CD14-positive monocyte (primary cell): ENCODE data around the gene SLC28A1. TPM values are rescaled to one million over a fixed set of nuclear protein-coding genes. Genes with fewer than 3 reads are reported as not detected.
A peak's percentile ranks its signal among the peaks of the same experiment; 100 is the strongest.
"Not testable (repeated sequence)": the region's sequence is repeated elsewhere in the genome, so short reads cannot be mapped to it uniquely, and the experiment has no call there.

Experiments used
- DNase-seq, 3 donors: peaks; one replicate each; pipeline ENCODE4 v3.0.0-alpha.2; 2011 to 2022
- H2AFZ ChIP-seq: 2 replicates; pipeline ENCODE4 v1.6.0; 2012; ENCODE audit warnings: mild to moderate bottlenecking, low read depth, low read length, inconsistent platforms; ENCODE audit not compliant: insufficient read depth, poor library complexity, severe bottlenecking
- H3K27ac ChIP-seq, 2 donors: 1 replicate in 1 of 2; 2 replicates in 1 of 2; pipeline ENCODE4 v1.5.1; 2012 to 2013; ENCODE audit warnings: low read length in 2 of 2, control low read depth in 1 of 2, inconsistent platforms in 1 of 2, low read depth in 1 of 2, mild to moderate bottlenecking in 1 of 2
- H3K27me3 ChIP-seq, 2 donors: one replicate each; pipeline versions ENCODE4 v1.6.0 to v1.6.1; 2011 to 2013; ENCODE audit warnings: low read length in 2 of 2; ENCODE audit not compliant: control insufficient read depth in 2 of 2, insufficient read depth in 2 of 2
- H3K36me3 ChIP-seq, 2 donors: replicated peaks in 1 of 2; 1 replicate in 1 of 2; 2 replicates in 1 of 2; pipeline versions ENCODE4 v1.5.1 to v1.6.1; 2012 to 2013; ENCODE audit warnings: low read length in 2 of 2, control low read depth in 1 of 2, inconsistent platforms in 1 of 2, mild to moderate bottlenecking in 1 of 2; ENCODE audit not compliant: insufficient read depth in 2 of 2, control insufficient read depth in 1 of 2
- H3K4me1 ChIP-seq, 2 donors: 1 replicate in 1 of 2; 2 replicates in 1 of 2; pipeline versions ENCODE4 v1.5.1 to v1.6.1; 2012 to 2013; ENCODE audit warnings: low read length in 2 of 2, control low read depth in 1 of 2, inconsistent platforms in 1 of 2, mild to moderate bottlenecking in 1 of 2, moderate library complexity in 1 of 2; ENCODE audit not compliant: insufficient read depth in 2 of 2, control insufficient read depth in 1 of 2
- H3K4me2 ChIP-seq: replicated peaks from 2 replicates; pipeline ENCODE3; 2012; ENCODE audit warnings: low read length, moderate library complexity, mild to moderate bottlenecking; ENCODE audit not compliant: poor library complexity, severe bottlenecking; ENCODE audit errors: extremely low read depth
- H3K4me3 ChIP-seq, 3 experiments: fragments of 200-600 bp in 1 of 3; sonication (generic) in 1 of 3; replicated peaks in 1 of 3; 1 replicate in 2 of 3; 2 replicates in 1 of 3; pipeline ENCODE4 v1.5.1; 2011 to 2013; ENCODE audit warnings: low read length in 3 of 3, mild to moderate bottlenecking in 3 of 3, control low read depth in 2 of 3, low read depth in 2 of 3, inconsistent platforms in 1 of 3, moderate library complexity in 1 of 3
- H3K79me2 ChIP-seq: 2 replicates; pipeline ENCODE4 v1.6.0; 2012; ENCODE audit warnings: mild to moderate bottlenecking, control low read depth, inconsistent platforms, low read length, moderate library complexity; ENCODE audit not compliant: insufficient read depth
- H3K9ac ChIP-seq: 2 replicates; pipeline ENCODE4 v1.6.0; 2017; ENCODE audit warnings: low read length, mild to moderate bottlenecking; ENCODE audit not compliant: insufficient read depth, poor library complexity, severe bottlenecking
- H3K9me3 ChIP-seq, 2 donors: replicated peaks in 1 of 2; 1 replicate in 1 of 2; 2 replicates in 1 of 2; pipeline versions ENCODE4 v1.5.1 to v1.6.1; 2012 to 2013; ENCODE audit warnings: low read length in 2 of 2, control low read depth in 1 of 2; ENCODE audit not compliant: control insufficient read depth in 1 of 2, insufficient read depth in 1 of 2
- H4K20me1 ChIP-seq: 2 replicates; pipeline ENCODE4 v1.6.0; 2012; ENCODE audit warnings: mild to moderate bottlenecking, low read length, control low read depth, moderate library complexity; ENCODE audit not compliant: insufficient read depth
- H3K27ac Mint-ChIP-seq, 7 donors: one replicate each; pipeline ENCODE4 v1.8.0; 2020; ENCODE audit warnings: mild to moderate bottlenecking in 7 of 7, mixed read lengths in 7 of 7, moderate library complexity in 6 of 7, inconsistent platforms in 2 of 7
- H3K27me3 Mint-ChIP-seq, 3 donors: one replicate each; pipeline ENCODE4 v1.8.0; 2021 to 2022; ENCODE audit warnings: low read depth in 3 of 3, mild to moderate bottlenecking in 3 of 3, mixed read lengths in 3 of 3, moderate library complexity in 3 of 3, inconsistent platforms in 1 of 3
- H3K36me3 Mint-ChIP-seq, 2 donors: one replicate each; pipeline ENCODE4 v1.8.0; 2020; ENCODE audit warnings: mixed read lengths in 2 of 2, inconsistent platforms in 1 of 2, mild to moderate bottlenecking in 1 of 2
- H3K4me1 Mint-ChIP-seq: one replicate; pipeline ENCODE4 v1.8.0; 2020; ENCODE audit warnings: mild to moderate bottlenecking, mixed read lengths
- H3K4me3 Mint-ChIP-seq, 2 donors: one replicate each; pipeline ENCODE4 v1.8.0; 2020; ENCODE audit warnings: mild to moderate bottlenecking in 2 of 2, mixed read lengths in 2 of 2, moderate library complexity in 1 of 2
- H3K9me3 Mint-ChIP-seq, 7 donors: one replicate each; pipeline ENCODE4 v1.8.0; 2020 to 2022; ENCODE audit warnings: mixed read lengths in 7 of 7, mild to moderate bottlenecking in 6 of 7, moderate library complexity in 6 of 7, inconsistent platforms in 2 of 7
- WGBS: methylation state at CpG from one replicate; pipeline ENCODE4 v1.1.5; 2013; ENCODE audit warnings: missing lambda C conversion rate; ENCODE audit not compliant: insufficient coverage; 5-methylcytosine and 5-hydroxymethylcytosine counted together
- intact Hi-C, 2 donors: fragments of 100-400 bp; cut with micrococcal nuclease; formaldehyde crosslinking; loops; one replicate each; pipeline versions ENCODE4 v1.15.0 to v1.15.1; 2023
- polyA plus RNA-seq, 3 donors: library from polyadenylated mRNA; depleted of rRNA in 1 of 3; unstranded in 2 of 3; stranded (reverse) in 1 of 3; fragments of 300-500 nt in 2 of 3; fragments of >200 nt in 1 of 3; fragmentation: Illumina TruSeq in 2 of 3; gene quantifications; 1 replicate in 2 of 3; 2 replicates in 1 of 3; pipeline ENCODE4 v1.2.3, GENCODE V29; 2012 to 2021
- TF ChIP-seq, protein P1 (sequence below): fragments of 200-600 bp; IDR thresholded peaks from one replicate; pipeline ENCODE4 v1.8.0; 2022; ENCODE audit warnings: antibody characterized with exemption, mild to moderate bottlenecking

Gene SLC28A1
- polyA plus RNA-seq, 3 donors = not detected

DNA sequence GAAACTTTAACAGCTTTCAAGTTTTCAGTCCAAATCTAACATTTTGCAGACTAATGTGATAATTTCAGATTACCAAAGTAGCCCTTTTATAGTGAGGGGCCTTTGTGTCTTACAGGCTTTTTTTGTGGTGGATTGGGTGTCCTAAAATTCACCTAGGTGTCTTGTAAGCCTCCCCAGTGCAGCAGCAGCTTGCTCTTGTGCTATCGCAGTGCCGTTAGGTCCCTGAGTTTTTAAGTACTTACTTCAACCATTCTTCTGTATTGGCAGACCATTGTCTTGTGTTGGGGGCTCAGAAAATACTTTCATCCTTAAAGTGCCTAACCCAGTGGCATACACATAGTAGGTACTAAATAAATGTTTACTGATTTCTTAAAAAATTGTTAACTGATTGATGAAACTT, 99.2 kb downstream of the SLC28A1 start:
- Histone ChIP-seq H2AFZ (no peak overlapping the region), H3K79me2 (peaks cover 57% of the 10 kb centered on the region), H3K36me3 (no peaks in the 10 kb centered on the region), H3K4me2 (peak overlapping the region; percentile 85), H3K9ac (no peak overlapping the region), H3K27me3 (peaks cover 0 to 9% of the 10 kb centered on the region in 2 donors), H3K9me3 (no peaks in the 10 kb centered on the region), H3K27ac (no peak overlapping the region), H3K4me3 (peak overlapping the region in 1 of 3 experiments; percentile 97), H3K4me1 (peaks cover 22 to 36% of the 10 kb centered on the region in 2 donors), H4K20me1 (peaks cover 59% of the 10 kb centered on the region)
- Mint-ChIP-seq H3K4me1 (peaks cover 52% of the 10 kb centered on the region), H3K36me3 (peaks cover 0 to 5% of the 10 kb centered on the region in 2 donors), H3K27ac (peak overlapping the region in 1 of 7 donors; percentile 2), H3K4me3 (peak overlapping the region in 1 of 2 donors; percentile 99), H3K9me3 (no peaks in the 10 kb centered on the region), H3K27me3 (peaks cover 9 to 21% (median 14%) of the 10 kb centered on the region in 3 donors)
- intact Hi-C loops = loop anchor here in 1 of 2 donors (5.0 to 10.0 kb wide), 2 partner anchors 59 to 269 kb away; partner anchors contain the start of gene SEC11A
- TF ChIP-seq, protein P1, sequence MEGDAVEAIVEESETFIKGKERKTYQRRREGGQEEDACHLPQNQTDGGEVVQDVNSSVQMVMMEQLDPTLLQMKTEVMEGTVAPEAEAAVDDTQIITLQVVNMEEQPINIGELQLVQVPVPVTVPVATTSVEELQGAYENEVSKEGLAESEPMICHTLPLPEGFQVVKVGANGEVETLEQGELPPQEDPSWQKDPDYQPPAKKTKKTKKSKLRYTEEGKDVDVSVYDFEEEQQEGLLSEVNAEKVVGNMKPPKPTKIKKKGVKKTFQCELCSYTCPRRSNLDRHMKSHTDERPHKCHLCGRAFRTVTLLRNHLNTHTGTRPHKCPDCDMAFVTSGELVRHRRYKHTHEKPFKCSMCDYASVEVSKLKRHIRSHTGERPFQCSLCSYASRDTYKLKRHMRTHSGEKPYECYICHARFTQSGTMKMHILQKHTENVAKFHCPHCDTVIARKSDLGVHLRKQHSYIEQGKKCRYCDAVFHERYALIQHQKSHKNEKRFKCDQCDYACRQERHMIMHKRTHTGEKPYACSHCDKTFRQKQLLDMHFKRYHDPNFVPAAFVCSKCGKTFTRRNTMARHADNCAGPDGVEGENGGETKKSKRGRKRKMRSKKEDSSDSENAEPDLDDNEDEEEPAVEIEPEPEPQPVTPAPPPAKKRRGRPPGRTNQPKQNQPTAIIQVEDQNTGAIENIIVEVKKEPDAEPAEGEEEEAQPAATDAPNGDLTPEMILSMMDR = no peak
- no CpG with 5 or more reads among the region's 2 CpGs for WGBS
- no peak for DNase-seq

DNA sequence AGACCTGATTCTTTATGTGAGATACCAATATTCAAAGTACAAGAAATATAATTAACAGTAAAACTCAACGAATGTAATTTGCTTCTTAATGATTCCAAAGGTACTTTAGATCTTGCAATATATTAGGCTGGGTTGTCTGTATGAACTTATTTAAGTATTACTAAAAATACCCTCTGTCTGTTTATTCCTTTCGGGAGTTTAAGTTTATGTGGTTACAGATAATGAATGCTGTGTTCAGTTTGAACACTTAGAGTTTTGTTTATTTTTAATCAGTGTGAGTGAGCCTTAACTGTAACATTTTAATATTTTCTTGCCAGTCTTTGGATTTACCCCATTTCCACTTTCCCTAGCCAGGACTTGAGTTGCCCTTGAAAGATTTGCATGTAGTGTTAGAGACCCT, 100.7 kb downstream of the SLC28A1 start:
- Mint-ChIP-seq H3K27ac (no peak overlapping the region), H3K27me3 (peaks cover 3 to 9% (median 5%) of the 10 kb centered on the region in 3 donors), H3K4me3 (no peak overlapping the region), H3K4me1 (peaks cover 50% of the 10 kb centered on the region), H3K36me3 (peaks cover 0 to 5% of the 10 kb centered on the region in 2 donors), H3K9me3 (no peaks in the 10 kb centered on the region)
- Histone ChIP-seq H3K4me2 (no peak overlapping the region), H3K79me2 (peaks cover 72% of the 10 kb centered on the region), H3K4me1 (peaks cover 17 to 34% of the 10 kb centered on the region in 2 donors), H3K27ac (no peak overlapping the region), H3K27me3 (no peaks in the 10 kb centered on the region), H4K20me1 (peaks cover 68% of the 10 kb centered on the region), H3K9ac (no peak overlapping the region), H2AFZ (no peak overlapping the region), H3K36me3 (no peaks in the 10 kb centered on the region), H3K9me3 (no peaks in the 10 kb centered on the region), H3K4me3 (no peak overlapping the region)
- WGBS = no CpG with 5 or more reads among the region's 2 CpGs
- intact Hi-C loops = loop anchor here in 1 of 2 donors (10.0 kb wide), 1 partner anchor 270 kb away; the partner anchor contains the start of gene SEC11A
- TF ChIP-seq, protein P1 = no peak
- DNase-seq = no peak

DNA sequence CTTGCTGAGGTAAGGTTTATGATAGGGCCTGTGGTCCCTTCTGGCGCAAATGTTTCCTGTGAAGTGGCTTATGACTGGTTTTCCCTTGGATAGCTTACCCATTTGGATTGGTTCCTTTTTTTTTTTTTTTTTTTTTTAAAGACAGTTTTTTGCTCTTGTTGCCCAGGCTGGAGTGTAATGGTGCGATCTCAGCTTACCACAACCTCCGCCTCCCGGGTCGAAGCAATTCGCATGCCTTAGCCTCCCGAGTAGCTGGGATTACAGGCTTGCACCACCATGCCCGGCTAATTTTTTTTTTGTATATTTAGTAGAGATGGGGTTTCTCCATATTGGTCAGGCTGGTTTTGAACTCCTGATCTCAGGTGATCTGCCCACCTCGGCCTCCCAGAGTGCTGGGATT, 102.9 kb downstream of the SLC28A1 start:
- not testable (repeated sequence) for H3K9me3 Mint-ChIP-seq, H2AFZ ChIP-seq, DNase-seq, H3K27ac Mint-ChIP-seq, H3K4me3 ChIP-seq, H3K36me3 ChIP-seq, H3K9me3 ChIP-seq, H3K9ac ChIP-seq, H3K4me2 ChIP-seq, H3K27me3 Mint-ChIP-seq, H3K27ac ChIP-seq, H3K27me3 ChIP-seq, H3K36me3 Mint-ChIP-seq, H3K4me3 Mint-ChIP-seq
- Histone ChIP-seq H3K4me1 (peaks cover 24 to 48% of the 10 kb centered on the region in 2 donors), H3K79me2 (peaks cover 84% of the 10 kb centered on the region), H4K20me1 (peaks cover 82% of the 10 kb centered on the region)
- WGBS = 89% methylated on average over 3 of the region's 9 CpGs
- peaks cover 66% of the 10 kb centered on the region for H3K4me1 Mint-ChIP-seq
- intact Hi-C loops = loop anchor here in 1 of 2 donors (10.0 kb wide), 1 partner anchor 273 kb away; the partner anchor contains the start of gene SEC11A
